ENCODE results near the gene ANK3. TPM values are rescaled to one million over a fixed set of nuclear protein-coding genes. Genes with fewer than 3 reads are reported as not detected.

ANK3 gene
- polyA plus RNA-seq, 1 donor (not counting 4 experiments of a cell fraction or from before 2014, with no cell fraction given) = 8.3 TPM

DNA sequence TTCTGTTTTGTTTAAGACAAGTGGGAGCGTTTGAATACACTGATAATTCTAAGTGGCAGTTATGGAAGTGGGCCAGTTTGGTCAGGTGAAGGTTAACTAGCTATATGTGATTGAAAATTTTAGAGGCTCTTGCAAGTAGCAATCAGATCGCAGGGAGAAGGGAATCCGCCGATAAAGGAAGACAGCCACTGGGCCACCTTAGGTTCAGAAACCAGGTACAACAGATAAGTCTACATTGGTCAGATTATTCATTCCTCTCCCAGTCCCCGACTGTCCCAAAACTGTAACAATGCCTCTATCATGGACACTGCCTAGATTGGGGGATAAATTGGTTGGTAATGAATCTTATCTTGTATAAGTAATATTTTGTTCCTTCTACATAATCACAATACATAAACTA is 8.9 kb downstream of the ANK3 start:
- Histone ChIP-seq H3K9me1 (ENCODE audit: control insufficient read depth, extremely low read depth, insufficient read depth, low read length) (no peaks in the 10 kb centered on the region), H3K4me3 (ENCODE audit: control insufficient read depth in 2 of 3, extremely low read depth in 1 of 3, insufficient read depth in 2 of 3, low read depth in 1 of 3, low read length in 3 of 3) (no peak overlapping the region), H3K27ac (ENCODE audit: control insufficient read depth, insufficient read depth, low read length) (no peak overlapping the region), H3K9ac (ENCODE audit: control insufficient read depth, extremely low read depth, insufficient read depth, low read length) (no peak overlapping the region), H4K20me1 (ENCODE audit: control insufficient read depth, extremely low read depth, insufficient read depth, low read length) (no peaks in the 10 kb centered on the region), H3K9me3 (ENCODE audit: control insufficient read depth, low read depth, low read length) (no peaks in the 10 kb centered on the region), H3K36me3 (ENCODE audit: control insufficient read depth in 2 of 2, extremely low read depth in 1 of 2, insufficient read depth in 2 of 2, low read length in 2 of 2) (no peaks in the 10 kb centered on the region), H3K79me2 (ENCODE audit: control insufficient read depth, insufficient read depth, low read length) (no peaks in the 10 kb centered on the region), H3K4me1 (ENCODE audit: control insufficient read depth, extremely low read depth, insufficient read depth, low read length) (peaks cover 31% of the 10 kb centered on the region), H3K4me2 (ENCODE audit: control insufficient read depth, extremely low read depth, insufficient read depth, low read depth, low read length) (no peak overlapping the region), H2AFZ (ENCODE audit: control insufficient read depth, low read length) (no peak overlapping the region), H3K27me3 (ENCODE audit: control insufficient read depth, extremely low read depth, insufficient read depth, low read length) (no peaks in the 10 kb centered on the region)
- no peak for TF ChIP-seq CTCF (optimal IDR thresholded peaks at IDR 0.05 in 1 of 3, IDR thresholded peaks at IDR 0.05 in 1 of 3, conservative IDR thresholded peaks at IDR 0.05 in 1 of 3; ENCODE audit: extremely low read depth in 1 of 3, insufficient read depth in 2 of 3, low read length in 3 of 3)
- TF ChIP-seq EZH2 (IDR thresholded peaks at IDR 0.05; ENCODE audit: low read length) = no peak
- FAIRE-seq = no peak
- dilution Hi-C loops (cut with MboI; ENCODE audit: extremely low pct_ligation_motif_present, low sequenced_read_pairs) = no loop called here
- DNase-seq (ENCODE audit: low read depth, low spot score) = no peak

DNA sequence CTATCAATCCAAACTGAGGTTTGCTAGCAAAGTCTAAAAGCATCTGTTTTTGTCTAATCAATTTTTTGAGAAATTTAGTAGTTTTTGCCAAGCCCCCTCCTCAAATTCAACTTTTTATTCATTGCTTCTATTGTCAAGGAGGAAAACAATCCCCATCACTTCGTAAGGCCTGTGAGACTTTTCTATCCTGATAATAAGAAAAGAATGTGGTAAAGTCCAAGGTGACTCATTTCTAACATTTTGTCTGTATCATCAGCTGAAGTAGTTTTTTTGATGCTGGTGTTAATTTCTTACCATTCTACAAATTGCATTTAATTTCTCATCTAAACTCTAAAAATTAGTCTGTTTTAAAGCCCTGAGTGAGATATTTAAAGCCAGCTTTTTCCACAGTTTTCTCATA is 11.7 kb downstream of the ANK3 start:
- Histone ChIP-seq H3K79me2 (ENCODE audit: control insufficient read depth, insufficient read depth, low read length) (no peaks in the 10 kb centered on the region), H3K9ac (ENCODE audit: control insufficient read depth, extremely low read depth, insufficient read depth, low read length) (no peak overlapping the region), H3K27ac (ENCODE audit: control insufficient read depth, insufficient read depth, low read length) (no peak overlapping the region), H3K9me1 (ENCODE audit: control insufficient read depth, extremely low read depth, insufficient read depth, low read length) (no peaks in the 10 kb centered on the region), H2AFZ (ENCODE audit: control insufficient read depth, low read length) (no peak overlapping the region), H4K20me1 (ENCODE audit: control insufficient read depth, extremely low read depth, insufficient read depth, low read length) (no peaks in the 10 kb centered on the region), H3K27me3 (ENCODE audit: control insufficient read depth, extremely low read depth, insufficient read depth, low read length) (no peaks in the 10 kb centered on the region), H3K9me3 (ENCODE audit: control insufficient read depth, low read depth, low read length) (no peaks in the 10 kb centered on the region), H3K4me1 (ENCODE audit: control insufficient read depth, extremely low read depth, insufficient read depth, low read length) (peaks cover 6% of the 10 kb centered on the region), H3K36me3 (ENCODE audit: control insufficient read depth in 2 of 2, extremely low read depth in 1 of 2, insufficient read depth in 2 of 2, low read length in 2 of 2) (no peaks in the 10 kb centered on the region), H3K4me3 (ENCODE audit: control insufficient read depth in 2 of 3, extremely low read depth in 1 of 3, insufficient read depth in 2 of 3, low read depth in 1 of 3, low read length in 3 of 3) (no peak overlapping the region), H3K4me2 (ENCODE audit: control insufficient read depth, extremely low read depth, insufficient read depth, low read depth, low read length) (no peak overlapping the region)
- FAIRE-seq = peak; percentile 65
- no peak for DNase-seq (ENCODE audit: low read depth, low spot score)
- dilution Hi-C loops (cut with MboI; ENCODE audit: extremely low pct_ligation_motif_present, low sequenced_read_pairs) = no loop called here
- TF ChIP-seq CTCF (optimal IDR thresholded peaks at IDR 0.05 in 1 of 3, IDR thresholded peaks at IDR 0.05 in 1 of 3, conservative IDR thresholded peaks at IDR 0.05 in 1 of 3; ENCODE audit: extremely low read depth in 1 of 3, insufficient read depth in 2 of 3, low read length in 3 of 3) (no peak), EZH2 (IDR thresholded peaks at IDR 0.05; ENCODE audit: low read length) (no peak)

All from keratinocyte (primary cell).